ENCODE measurements around the gene SUV39H2.

SUV39H2 gene, protein sequence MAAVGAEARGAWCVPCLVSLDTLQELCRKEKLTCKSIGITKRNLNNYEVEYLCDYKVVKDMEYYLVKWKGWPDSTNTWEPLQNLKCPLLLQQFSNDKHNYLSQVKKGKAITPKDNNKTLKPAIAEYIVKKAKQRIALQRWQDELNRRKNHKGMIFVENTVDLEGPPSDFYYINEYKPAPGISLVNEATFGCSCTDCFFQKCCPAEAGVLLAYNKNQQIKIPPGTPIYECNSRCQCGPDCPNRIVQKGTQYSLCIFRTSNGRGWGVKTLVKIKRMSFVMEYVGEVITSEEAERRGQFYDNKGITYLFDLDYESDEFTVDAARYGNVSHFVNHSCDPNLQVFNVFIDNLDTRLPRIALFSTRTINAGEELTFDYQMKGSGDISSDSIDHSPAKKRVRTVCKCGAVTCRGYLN

DNA sequence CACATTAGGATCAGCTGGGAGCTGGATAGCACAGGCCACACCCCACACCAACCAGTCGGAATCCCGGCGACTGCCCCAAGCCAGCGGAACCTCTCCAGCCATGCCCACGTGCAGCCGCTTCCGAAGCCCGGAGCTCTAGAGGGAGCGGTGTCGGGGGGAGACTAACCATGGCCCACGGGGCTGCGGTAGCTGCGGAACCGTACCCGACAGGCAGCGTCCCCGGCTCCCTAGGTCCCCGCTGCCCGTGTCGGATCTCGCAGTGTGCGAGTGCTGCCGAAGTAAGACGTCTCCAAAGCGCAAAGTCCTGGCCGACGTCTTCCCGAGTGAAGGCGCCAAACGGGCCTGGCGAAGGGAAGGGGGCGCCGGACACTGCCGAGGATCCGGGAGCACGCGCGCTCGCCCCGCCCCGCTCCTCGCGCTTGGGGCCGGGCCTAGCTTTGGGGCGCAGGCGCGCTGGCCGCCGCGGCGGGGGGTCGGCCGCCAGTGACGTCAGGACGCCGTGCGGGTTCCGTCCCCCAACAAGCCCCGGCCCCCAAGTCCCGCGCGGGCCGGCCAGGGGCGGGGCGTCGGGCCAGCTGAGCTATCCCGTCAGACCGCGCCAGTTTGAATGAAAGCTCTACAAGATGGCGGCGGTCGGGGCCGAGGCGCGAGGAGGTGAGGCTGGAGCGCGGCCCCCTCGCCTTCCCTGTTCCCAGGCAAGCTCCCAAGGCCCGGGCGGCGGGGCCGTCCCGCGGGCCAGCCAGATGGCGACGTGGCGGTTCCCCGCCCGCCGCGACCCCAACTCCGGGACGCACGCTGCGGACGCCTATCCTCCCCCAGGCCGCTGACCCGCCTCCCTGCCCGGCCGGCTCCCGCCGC, at the start of gene SUV39H2:
TSS of gene SUV39H2 (plus strand) at position 601 of the 858 bp plus-strand sequence. CDS start at position 624, 23 bp downstream.
- no peak for TF ChIP-seq CTCF (IDR thresholded peaks at IDR 0.05; ENCODE audit: extremely low read depth, insufficient read depth, missing control alignments)
- in situ Hi-C loops (cut with MboI; ENCODE audit: low pct_unique_long_range_greater_than_20kb, low sequenced_read_pairs, unreplicated experiment): no loop called here
- DNase-seq (ENCODE audit: low spot score): peak; percentile 100

- no peak for TF ChIP-seq CTCF (IDR thresholded peaks at IDR 0.05; ENCODE audit: extremely low read depth, insufficient read depth, missing control alignments)
- in situ Hi-C loops (cut with MboI; ENCODE audit: low pct_unique_long_range_greater_than_20kb, low sequenced_read_pairs, unreplicated experiment): no loop called here
- DNase-seq (ENCODE audit: low spot score): no peak
Measured at GRCh38 chr10:14833106-14833505, 45.6 kb upstream of the SUV39H2 start.

GRCh38 chr10:14836208-14836607, 42.5 kb upstream of the SUV39H2 start:
- TF ChIP-seq CTCF (IDR thresholded peaks at IDR 0.05; ENCODE audit: extremely low read depth, insufficient read depth, missing control alignments): no peak
- in situ Hi-C loops (cut with MboI; ENCODE audit: low pct_unique_long_range_greater_than_20kb, low sequenced_read_pairs, unreplicated experiment): no loop called here

GRCh38 chr10:14837003-14837756, 41.5 kb upstream of the SUV39H2 start:
- no peak for TF ChIP-seq CTCF (IDR thresholded peaks at IDR 0.05; ENCODE audit: extremely low read depth, insufficient read depth, missing control alignments)
- no peak for DNase-seq (ENCODE audit: low spot score)
- in situ Hi-C loops (cut with MboI; ENCODE audit: low pct_unique_long_range_greater_than_20kb, low sequenced_read_pairs, unreplicated experiment): no loop called here

More at GRCh38 chr10:14836208-14836607, 42.5 kb upstream of the SUV39H2 start:
- no peak for DNase-seq (ENCODE audit: low spot score)

GRCh38 chr10:14837757-14838581, 40.7 kb upstream of the SUV39H2 start, which contains the start of the genes CDNF, HSPA14 and MSANTD7:
Gene CDNF (minus strand): TSS chr10:14838037. CDS start chr10:14837946, 91 bp downstream.
Gene HSPA14 (plus strand): TSS chr10:14838306. CDS start chr10:14838403, 97 bp downstream.
Gene MSANTD7 (plus strand): TSS chr10:14838306. CDS start chr10:14842285, 3,979 bp downstream.
- no peak for TF ChIP-seq CTCF (IDR thresholded peaks at IDR 0.05; ENCODE audit: extremely low read depth, insufficient read depth, missing control alignments)
- in situ Hi-C loops (cut with MboI; ENCODE audit: low pct_unique_long_range_greater_than_20kb, low sequenced_read_pairs, unreplicated experiment): no loop called here
- DNase-seq (ENCODE audit: low spot score): peak; percentile 99
